ENCODE measurements around the gene TEX51. TPM values are rescaled to one million over a fixed set of nuclear protein-coding genes. Genes with fewer than 3 reads are reported as not detected.

TEX51 gene
- total RNA-seq, 1 donor from 2014 or later: not detected

DNA sequence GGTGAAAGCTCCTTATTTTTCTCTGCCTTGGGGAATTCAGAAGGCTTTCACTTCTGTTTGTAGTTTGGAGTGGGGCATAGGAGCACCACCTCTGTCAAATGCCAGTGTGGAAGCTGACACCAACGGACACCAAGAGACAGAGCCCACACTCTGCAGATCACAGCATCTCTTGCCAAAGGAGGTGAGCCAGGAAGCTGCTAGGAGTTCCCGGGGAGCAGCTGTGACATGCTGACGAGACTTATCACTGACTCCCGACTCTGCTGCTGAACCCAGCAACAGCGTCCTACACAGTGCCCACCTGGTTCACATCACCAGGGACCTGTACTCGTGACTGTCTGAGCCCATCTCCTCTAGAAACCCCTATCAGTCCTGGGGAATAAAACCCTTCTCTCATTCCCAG, 8.1 kb downstream of the TEX51 start:
- DNase-seq (ENCODE audit: extremely low spot score, unreplicated experiment): peak; percentile 53
- Mint-ChIP-seq H3K36me3 (ENCODE audit: unreplicated experiment) (no peaks in the 10 kb centered on the region), H3K4me3 (ENCODE audit: unreplicated experiment) (no peak overlapping the region), H3K4me1 (ENCODE audit: unreplicated experiment) (no peaks in the 10 kb centered on the region), H3K9me3 (ENCODE audit: unreplicated experiment) (peaks cover 9% of the 10 kb centered on the region), H3K27me3 (ENCODE audit: unreplicated experiment) (no peaks in the 10 kb centered on the region), H3K27ac (ENCODE audit: unreplicated experiment) (no peak overlapping the region)
- TF ChIP-seq, protein P1, sequence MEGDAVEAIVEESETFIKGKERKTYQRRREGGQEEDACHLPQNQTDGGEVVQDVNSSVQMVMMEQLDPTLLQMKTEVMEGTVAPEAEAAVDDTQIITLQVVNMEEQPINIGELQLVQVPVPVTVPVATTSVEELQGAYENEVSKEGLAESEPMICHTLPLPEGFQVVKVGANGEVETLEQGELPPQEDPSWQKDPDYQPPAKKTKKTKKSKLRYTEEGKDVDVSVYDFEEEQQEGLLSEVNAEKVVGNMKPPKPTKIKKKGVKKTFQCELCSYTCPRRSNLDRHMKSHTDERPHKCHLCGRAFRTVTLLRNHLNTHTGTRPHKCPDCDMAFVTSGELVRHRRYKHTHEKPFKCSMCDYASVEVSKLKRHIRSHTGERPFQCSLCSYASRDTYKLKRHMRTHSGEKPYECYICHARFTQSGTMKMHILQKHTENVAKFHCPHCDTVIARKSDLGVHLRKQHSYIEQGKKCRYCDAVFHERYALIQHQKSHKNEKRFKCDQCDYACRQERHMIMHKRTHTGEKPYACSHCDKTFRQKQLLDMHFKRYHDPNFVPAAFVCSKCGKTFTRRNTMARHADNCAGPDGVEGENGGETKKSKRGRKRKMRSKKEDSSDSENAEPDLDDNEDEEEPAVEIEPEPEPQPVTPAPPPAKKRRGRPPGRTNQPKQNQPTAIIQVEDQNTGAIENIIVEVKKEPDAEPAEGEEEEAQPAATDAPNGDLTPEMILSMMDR (IDR thresholded peaks at IDR 0.05): no peak

DNA sequence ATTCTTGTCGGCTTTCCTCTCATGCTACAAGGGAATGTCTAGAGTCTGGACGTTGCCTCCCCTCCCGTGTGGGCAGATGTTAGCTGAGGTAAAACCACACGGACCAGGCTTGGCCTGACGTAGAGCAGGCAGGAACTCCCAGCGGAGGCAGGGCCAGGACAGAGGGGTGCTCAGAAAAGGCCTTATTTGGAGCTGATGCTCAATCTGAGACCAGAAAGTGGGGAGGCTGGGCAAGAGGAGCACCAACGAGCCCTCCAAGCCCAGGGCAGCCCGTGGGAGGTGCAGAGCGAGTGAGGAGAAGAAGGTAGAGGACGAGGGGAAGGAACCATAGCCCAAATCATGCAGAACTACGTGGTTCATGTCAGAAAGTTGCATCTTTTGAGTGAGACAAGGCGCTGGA, 9.0 kb downstream of the TEX51 start:
- Mint-ChIP-seq H3K27me3 (ENCODE audit: unreplicated experiment) (no peaks in the 10 kb centered on the region), H3K4me3 (ENCODE audit: unreplicated experiment) (no peak overlapping the region), H3K27ac (ENCODE audit: unreplicated experiment) (no peak overlapping the region), H3K4me1 (ENCODE audit: unreplicated experiment) (no peaks in the 10 kb centered on the region), H3K36me3 (ENCODE audit: unreplicated experiment) (no peaks in the 10 kb centered on the region), H3K9me3 (ENCODE audit: unreplicated experiment) (peaks cover 9% of the 10 kb centered on the region)
- TF ChIP-seq, protein P1 (IDR thresholded peaks at IDR 0.05): no peak
- peak; percentile 65 for DNase-seq (ENCODE audit: extremely low spot score, unreplicated experiment)

DNA sequence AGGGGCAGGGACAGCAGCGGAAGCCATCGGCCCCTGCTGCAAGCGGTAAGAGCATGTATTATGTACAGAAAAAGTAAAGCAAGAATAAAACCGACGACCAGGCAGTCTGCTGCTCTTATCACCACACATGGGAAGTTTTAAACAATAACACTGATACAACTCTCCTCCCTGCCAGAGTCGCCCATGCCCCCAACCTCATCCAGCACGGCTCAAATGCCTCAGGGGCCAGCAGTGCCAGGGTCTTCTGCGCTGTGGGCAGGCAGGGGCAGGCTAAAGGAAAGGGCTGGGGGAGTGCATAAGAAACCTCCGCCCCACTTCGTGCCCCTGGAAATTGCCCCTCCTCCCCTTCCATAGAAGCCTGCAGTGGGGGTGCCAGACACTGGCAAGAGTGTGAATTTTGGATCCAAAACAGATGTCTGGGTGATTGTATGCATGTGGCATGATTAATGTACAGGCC, 10.1 kb downstream of the TEX51 start:
- peaks cover 9% of the 10 kb centered on the region for H3K9me3 Mint-ChIP-seq (ENCODE audit: unreplicated experiment)
- no peak overlapping the region for H3K4me3 Mint-ChIP-seq (ENCODE audit: unreplicated experiment)
- no peak overlapping the region for H3K27ac Mint-ChIP-seq (ENCODE audit: unreplicated experiment)

DNA sequence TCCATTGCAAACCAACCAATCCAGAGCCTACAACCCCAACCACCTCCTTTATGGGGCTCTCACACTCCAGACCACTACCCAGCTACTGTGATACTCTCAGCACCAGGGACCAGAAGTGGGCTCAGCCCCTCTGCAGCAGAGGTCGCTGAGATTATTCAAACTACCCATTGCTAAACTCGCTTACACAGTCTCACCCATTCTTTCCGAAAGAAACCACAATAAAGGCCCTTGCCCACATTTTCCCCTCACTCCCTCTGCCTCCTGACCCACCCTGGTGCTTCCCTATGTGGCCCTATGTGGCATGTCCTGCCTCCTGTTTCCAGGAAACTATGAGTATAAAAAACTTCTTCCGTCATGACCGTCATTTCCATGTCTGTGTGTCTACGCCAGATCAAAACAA, 10.7 kb downstream of the TEX51 start:
- no peaks in the 10 kb centered on the region for H3K27me3 Mint-ChIP-seq (ENCODE audit: unreplicated experiment)
- no peak overlapping the region for H3K27ac Mint-ChIP-seq (ENCODE audit: unreplicated experiment)
- no peak overlapping the region for H3K4me3 Mint-ChIP-seq (ENCODE audit: unreplicated experiment)
- no peaks in the 10 kb centered on the region for H3K36me3 Mint-ChIP-seq (ENCODE audit: unreplicated experiment)
- TF ChIP-seq, protein P1 (IDR thresholded peaks at IDR 0.05): no peak
- DNase-seq (ENCODE audit: extremely low spot score, unreplicated experiment): peak; percentile 40
- peaks cover 5% of the 10 kb centered on the region for H3K9me3 Mint-ChIP-seq (ENCODE audit: unreplicated experiment)
- no peaks in the 10 kb centered on the region for H3K4me1 Mint-ChIP-seq (ENCODE audit: unreplicated experiment)

More for the DNA sequence above, 10.1 kb downstream of the TEX51 start:
- no peaks in the 10 kb centered on the region for H3K27me3 Mint-ChIP-seq (ENCODE audit: unreplicated experiment)
- TF ChIP-seq, protein P1 (IDR thresholded peaks at IDR 0.05): no peak
- H3K4me1 Mint-ChIP-seq (ENCODE audit: unreplicated experiment): no peaks in the 10 kb centered on the region
- no peaks in the 10 kb centered on the region for H3K36me3 Mint-ChIP-seq (ENCODE audit: unreplicated experiment)
- peak; percentile 68 for DNase-seq (ENCODE audit: extremely low spot score, unreplicated experiment)

DNA sequence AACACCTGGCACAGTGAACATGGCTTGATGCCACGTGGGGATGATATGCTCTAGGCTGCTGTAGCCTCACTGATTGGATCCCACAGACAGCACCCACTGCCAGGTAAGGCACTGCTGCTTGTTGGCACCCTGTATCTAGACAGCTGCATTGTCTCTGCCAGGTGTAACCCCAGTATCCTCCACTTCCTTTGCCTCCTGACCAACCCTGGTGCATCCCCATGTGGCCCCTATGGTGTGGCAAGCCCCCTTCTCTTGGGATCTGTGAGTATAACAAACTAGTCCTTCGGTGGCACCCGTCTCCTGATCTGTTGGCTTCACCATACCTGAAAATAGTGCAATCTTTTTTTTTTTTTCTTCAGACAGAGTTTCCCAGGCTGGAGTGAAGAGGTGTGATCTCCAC, 11.1 kb downstream of the TEX51 start:
- Mint-ChIP-seq H3K4me3 (ENCODE audit: unreplicated experiment) (no peak overlapping the region), H3K27me3 (ENCODE audit: unreplicated experiment) (no peaks in the 10 kb centered on the region), H3K27ac (ENCODE audit: unreplicated experiment) (no peak overlapping the region), H3K36me3 (ENCODE audit: unreplicated experiment) (no peaks in the 10 kb centered on the region), H3K4me1 (ENCODE audit: unreplicated experiment) (no peaks in the 10 kb centered on the region), H3K9me3 (ENCODE audit: unreplicated experiment) (peaks cover under 1% of the 10 kb centered on the region)
- peak; percentile 51 for DNase-seq (ENCODE audit: extremely low spot score, unreplicated experiment)
- TF ChIP-seq, protein P1 (IDR thresholded peaks at IDR 0.05): no peak

Data from osteocyte (in vitro differentiated cells).